Activated T-helper 2 cell treated with anti-CD3 and anti-CD28 coated beads, Interferon-gamma antibody, Interleukin-2, Interleukin-4, amounts not matched to agents 10 μg/mL and 5 μg/mL and 100 μg/mL, durations not matched to agents 14 hours and 24 hours and 36 hours (primary cell): Measurements from ENCODE around the gene SLC4A11. TPM values are rescaled to one million over a fixed set of nuclear protein-coding genes. Genes with fewer than 3 reads are reported as not detected.

Experiments
- DNase-seq: peaks from one replicate; pipeline ENCODE4 v3.0.0; 2021; ENCODE audit warnings: low spot score
- H3K27ac Mint-ChIP-seq: one replicate; pipeline ENCODE4 v1.8.0; 2021; ENCODE audit warnings: mixed read lengths
- H3K27me3 Mint-ChIP-seq: one replicate; pipeline ENCODE4 v1.8.0; 2021; ENCODE audit warnings: low read depth, mixed read lengths
- H3K36me3 Mint-ChIP-seq: one replicate; pipeline ENCODE4 v1.8.0; 2021; ENCODE audit warnings: low read depth, mixed read lengths
- H3K4me1 Mint-ChIP-seq: one replicate; pipeline ENCODE4 v1.8.0; 2021; ENCODE audit warnings: low read depth, mixed read lengths
- H3K4me3 Mint-ChIP-seq: one replicate; pipeline ENCODE4 v1.8.0; 2021; ENCODE audit warnings: low read depth, mild to moderate bottlenecking, moderate library complexity, mixed read lengths
- H3K9me3 Mint-ChIP-seq: one replicate; pipeline ENCODE4 v1.8.0; 2021; ENCODE audit warnings: mixed read lengths
- intact Hi-C: fragments of 100-400 bp; cut with micrococcal nuclease; formaldehyde crosslinking; loops from one replicate; pipeline ENCODE4 v1.15.1; 2023
- total RNA-seq: library from RNA; stranded (reverse); gene quantifications from 2 replicates; pipeline ENCODE4 v1.2.3, GENCODE V29; 2022

SLC4A11 gene
- total RNA-seq, 1 donor from 2014 or later = 2.5 TPM

DNA sequence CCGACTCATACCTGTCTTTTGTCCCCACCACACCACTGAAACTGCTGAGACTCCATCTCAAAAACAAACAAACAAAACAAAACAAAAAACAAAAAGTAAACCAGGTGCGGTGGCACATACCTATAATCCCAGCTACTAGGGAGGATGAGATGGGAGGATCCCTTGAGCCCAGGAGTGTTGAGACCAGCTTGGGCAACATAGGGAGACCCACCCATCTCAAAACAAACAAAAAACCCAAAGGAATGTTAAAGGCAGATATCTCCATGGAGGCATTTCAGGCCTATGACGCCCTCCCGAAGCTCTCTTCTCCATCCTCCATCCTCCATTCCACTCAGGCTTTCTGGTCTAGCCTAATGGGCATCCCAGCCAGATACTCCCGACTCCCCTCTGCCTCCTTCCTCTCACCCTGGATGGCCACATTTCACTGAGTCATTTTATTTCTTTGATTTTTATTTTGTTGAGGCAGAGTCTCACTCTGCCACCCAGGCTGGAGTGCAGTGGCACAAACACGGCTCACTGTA, 3.2 kb upstream of the SLC4A11 start:
- Mint-ChIP-seq H3K9me3 (no peaks in the 10 kb centered on the region), H3K27ac (no peak overlapping the region), H3K36me3 (no peaks in the 10 kb centered on the region), H3K4me3 (no peak overlapping the region), H3K27me3 (peaks cover 54% of the 10 kb centered on the region), H3K4me1 (peaks cover 6% of the 10 kb centered on the region)
- intact Hi-C loops = no loop called here
- DNase-seq = no peak

DNA sequence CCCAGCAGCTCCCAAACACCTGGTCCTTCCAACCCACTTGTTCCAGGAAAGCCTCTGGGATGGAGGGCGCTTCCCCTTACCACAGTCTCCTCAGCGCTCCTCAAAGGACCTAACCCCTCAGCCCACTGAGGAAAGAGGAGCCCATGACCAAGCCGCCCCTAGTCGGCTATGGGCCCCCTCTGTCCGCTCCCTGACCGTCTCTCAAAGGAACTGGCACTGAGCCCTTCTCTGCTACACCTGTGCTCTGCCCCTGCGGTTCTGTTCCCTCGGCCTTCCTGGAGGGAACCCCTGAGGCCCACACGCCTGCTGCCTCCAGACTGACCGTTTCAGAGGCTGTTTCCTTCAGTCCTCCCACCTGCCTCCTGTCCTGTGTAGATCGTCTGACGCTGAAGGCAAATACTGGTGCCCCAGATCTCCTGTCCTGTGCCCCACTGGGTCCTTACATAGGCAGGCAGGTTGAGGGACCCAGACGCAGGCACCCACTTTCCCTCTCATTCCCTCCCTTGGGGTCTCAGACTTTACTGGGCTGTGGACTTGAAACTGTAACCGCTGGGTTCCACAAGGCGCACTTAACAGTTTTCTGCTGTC, 1.9 kb upstream of the SLC4A11 start:
- intact Hi-C loops = no loop called here
- Mint-ChIP-seq H3K4me3 (peak overlapping the region; percentile 63), H3K27ac (no peak overlapping the region), H3K36me3 (no peaks in the 10 kb centered on the region), H3K27me3 (peaks cover 62% of the 10 kb centered on the region), H3K9me3 (no peaks in the 10 kb centered on the region), H3K4me1 (peaks cover 8% of the 10 kb centered on the region)
- no peak for DNase-seq

DNA sequence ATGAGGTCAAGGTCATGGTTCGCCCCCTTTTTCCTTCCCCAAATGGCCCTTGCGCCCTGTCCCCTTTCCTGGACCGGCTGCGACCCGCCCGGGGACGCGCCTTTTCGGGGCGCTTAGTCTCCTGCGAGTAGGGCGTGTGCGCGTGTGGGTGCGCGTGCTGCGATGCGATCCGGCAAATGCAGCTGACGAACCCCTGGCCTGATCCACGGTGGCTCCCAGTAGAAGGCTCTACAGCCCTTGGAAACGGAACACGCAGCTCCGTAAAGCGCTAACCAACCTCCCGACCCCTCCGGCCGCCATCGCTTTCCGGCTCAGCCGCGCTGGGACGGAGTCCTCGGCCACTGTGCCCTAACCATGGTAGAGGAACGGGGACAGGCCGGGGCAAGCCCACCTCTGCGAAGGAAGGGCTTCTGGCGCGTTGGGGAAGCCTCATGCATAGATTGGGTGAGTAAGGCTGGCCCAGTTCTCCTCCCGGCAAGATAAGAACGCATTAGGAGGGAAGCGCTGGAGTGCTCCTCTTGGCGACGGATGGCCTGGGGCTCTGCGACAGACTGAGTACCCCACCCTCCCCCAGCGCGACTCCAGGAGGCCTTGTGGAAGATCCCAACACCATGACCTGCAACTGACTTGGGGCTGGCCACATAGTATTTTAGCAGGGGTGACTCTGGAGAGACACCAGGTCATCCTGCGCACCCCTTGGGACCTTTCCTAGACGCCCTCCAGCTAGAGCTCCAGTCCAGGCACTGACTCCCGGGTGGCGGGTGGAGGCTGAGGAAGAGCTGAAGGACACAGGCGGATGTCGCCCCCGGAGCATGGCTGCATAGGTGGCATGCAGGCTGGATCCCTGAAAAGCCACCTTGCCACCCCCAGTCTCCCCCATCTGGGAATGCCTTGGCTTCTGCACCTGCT, 1.1 kb upstream of the SLC4A11 start:
- Mint-ChIP-seq H3K27me3 (peaks cover 62% of the 10 kb centered on the region), H3K27ac (no peak overlapping the region), H3K36me3 (no peaks in the 10 kb centered on the region), H3K4me3 (peak overlapping the region; percentile 85), H3K9me3 (no peaks in the 10 kb centered on the region), H3K4me1 (peaks cover 8% of the 10 kb centered on the region)
- intact Hi-C loops = loop anchor here (2.0 kb wide), 1 partner anchor 231 kb away; the partner anchor contains the start of gene ATRN
- DNase-seq = no peak

DNA sequence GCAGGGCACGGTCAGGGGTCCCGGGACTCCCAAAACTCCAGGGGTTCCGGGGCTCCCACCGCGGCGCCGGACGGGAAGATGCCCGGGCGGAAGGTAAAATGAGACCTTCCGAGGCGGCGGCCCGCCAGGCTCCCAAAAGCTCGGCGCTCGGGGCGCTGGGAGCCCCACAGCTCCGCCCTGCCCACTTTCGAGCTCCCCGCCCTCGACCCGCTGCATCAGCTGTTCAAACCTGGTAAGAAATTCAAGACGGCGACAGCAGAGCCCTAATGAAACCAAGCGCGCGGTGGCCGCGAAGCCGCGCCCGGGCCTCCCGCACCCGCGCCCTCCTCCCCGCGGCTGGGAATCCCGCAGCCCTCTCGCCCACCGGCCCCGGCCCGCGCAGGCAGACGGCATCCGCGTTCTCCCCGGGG, 369 bp downstream of the SLC4A11 start:
- Mint-ChIP-seq H3K4me1 (peaks cover 8% of the 10 kb centered on the region), H3K4me3 (peak overlapping the region; percentile 77), H3K9me3 (no peaks in the 10 kb centered on the region), H3K27me3 (peaks cover 51% of the 10 kb centered on the region), H3K36me3 (no peaks in the 10 kb centered on the region), H3K27ac (no peak overlapping the region)
- DNase-seq = peak; percentile 50
- intact Hi-C loops = loop anchor here (2.0 kb wide), 1 partner anchor 232 kb away; the partner anchor contains the start of gene ATRN

GRCh38 chr20:3237958-3238615, 903 bp downstream of the SLC4A11 start:
- intact Hi-C loops = loop anchor here (2.0 kb wide), 1 partner anchor 233 kb away; the partner anchor contains the start of gene ATRN
- Mint-ChIP-seq H3K27ac (no peak overlapping the region), H3K9me3 (no peaks in the 10 kb centered on the region), H3K4me1 (peaks cover 8% of the 10 kb centered on the region), H3K27me3 (peaks cover 51% of the 10 kb centered on the region), H3K36me3 (no peaks in the 10 kb centered on the region), H3K4me3 (peak overlapping the region; percentile 60)
- DNase-seq = no peak

- Mint-ChIP-seq H3K27ac (no peak overlapping the region), H3K27me3 (peaks cover 49% of the 10 kb centered on the region), H3K4me3 (peak overlapping the region; percentile 60), H3K36me3 (no peaks in the 10 kb centered on the region), H3K9me3 (no peaks in the 10 kb centered on the region), H3K4me1 (peaks cover 8% of the 10 kb centered on the region)
- DNase-seq = no peak
- intact Hi-C loops = no loop called here
Observed at GRCh38 chr20:3237011-3237957, 1.7 kb downstream of the SLC4A11 start.

GRCh38 chr20:3235666-3236324, 3.2 kb downstream of the SLC4A11 start:
- H3K27me3 Mint-ChIP-seq = peaks cover 37% of the 10 kb centered on the region
- no peak overlapping the region for H3K4me3 Mint-ChIP-seq
- no peak for DNase-seq
- intact Hi-C loops = no loop called here
- H3K27ac Mint-ChIP-seq = no peak overlapping the region
- peaks cover 8% of the 10 kb centered on the region for H3K4me1 Mint-ChIP-seq
- H3K9me3 Mint-ChIP-seq = no peaks in the 10 kb centered on the region
- H3K36me3 Mint-ChIP-seq = no peaks in the 10 kb centered on the region

DNA sequence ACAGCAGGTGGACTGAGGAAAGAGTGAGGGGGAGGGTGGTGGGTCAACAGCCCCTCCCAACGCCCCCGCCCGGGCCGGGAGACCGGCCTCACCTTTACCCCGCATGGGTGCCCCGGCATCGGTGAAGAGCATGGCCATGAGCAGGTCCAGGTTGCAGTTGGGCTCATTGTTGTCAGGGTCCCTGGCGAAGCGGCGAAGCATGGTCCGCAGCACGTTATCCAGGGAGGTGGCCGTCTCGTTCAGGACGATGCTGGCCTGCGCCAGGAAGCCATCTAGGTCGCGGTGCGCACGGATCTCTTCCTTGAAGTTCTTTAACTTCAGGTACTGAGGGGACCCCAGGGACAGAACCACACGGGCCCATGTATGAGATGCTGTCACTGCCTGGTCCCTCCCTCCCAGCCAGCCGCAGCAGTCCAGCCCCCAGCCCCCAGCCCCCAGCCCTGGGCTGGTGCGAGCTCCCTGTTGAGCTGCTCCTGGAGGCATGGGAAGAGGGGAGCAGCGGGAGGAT, 4.9 kb downstream of the SLC4A11 start:
- no peak overlapping the region for H3K4me3 Mint-ChIP-seq
- intact Hi-C loops = no loop called here

GRCh38 chr20:3233131-3233990, 5.6 kb downstream of the SLC4A11 start:
- H3K9me3 Mint-ChIP-seq = no peaks in the 10 kb centered on the region
- intact Hi-C loops = no loop called here
- H3K36me3 Mint-ChIP-seq = no peaks in the 10 kb centered on the region
- DNase-seq = no peak
- peaks cover 1% of the 10 kb centered on the region for H3K4me1 Mint-ChIP-seq
- no peak overlapping the region for H3K27ac Mint-ChIP-seq
- peaks cover 22% of the 10 kb centered on the region for H3K27me3 Mint-ChIP-seq
- no peak overlapping the region for H3K4me3 Mint-ChIP-seq

More for the DNA sequence above, 4.9 kb downstream of the SLC4A11 start:
- DNase-seq = no peak
- Mint-ChIP-seq H3K36me3 (no peaks in the 10 kb centered on the region), H3K27ac (no peak overlapping the region), H3K4me1 (peaks cover 2% of the 10 kb centered on the region), H3K9me3 (no peaks in the 10 kb centered on the region), H3K27me3 (peaks cover 24% of the 10 kb centered on the region)

- DNase-seq = no peak
- Mint-ChIP-seq H3K4me1 (peaks cover 1% of the 10 kb centered on the region), H3K27ac (no peak overlapping the region), H3K36me3 (no peaks in the 10 kb centered on the region), H3K9me3 (no peaks in the 10 kb centered on the region), H3K4me3 (no peak overlapping the region), H3K27me3 (peaks cover 11% of the 10 kb centered on the region)
- intact Hi-C loops = no loop called here
Observed at GRCh38 chr20:3231889-3232588, 7.0 kb downstream of the SLC4A11 start.
